ENCODE measurements around the gene SLA2.
"Not testable (repeated sequence)": the region's sequence is repeated elsewhere in the genome, so short reads cannot be mapped to it uniquely, and the experiment has no call there.

SLA2 gene

GRCh38 chr20:36608388-36608728, 37.6 kb downstream of the SLA2 start:
- DNase-seq (ENCODE audit: low read depth, low spot score), result not testable (repeated sequence)

GRCh38 chr20:36607586-36608387, 38.2 kb downstream of the SLA2 start:
- no peak for DNase-seq (ENCODE audit: low read depth, low spot score)

DNA sequence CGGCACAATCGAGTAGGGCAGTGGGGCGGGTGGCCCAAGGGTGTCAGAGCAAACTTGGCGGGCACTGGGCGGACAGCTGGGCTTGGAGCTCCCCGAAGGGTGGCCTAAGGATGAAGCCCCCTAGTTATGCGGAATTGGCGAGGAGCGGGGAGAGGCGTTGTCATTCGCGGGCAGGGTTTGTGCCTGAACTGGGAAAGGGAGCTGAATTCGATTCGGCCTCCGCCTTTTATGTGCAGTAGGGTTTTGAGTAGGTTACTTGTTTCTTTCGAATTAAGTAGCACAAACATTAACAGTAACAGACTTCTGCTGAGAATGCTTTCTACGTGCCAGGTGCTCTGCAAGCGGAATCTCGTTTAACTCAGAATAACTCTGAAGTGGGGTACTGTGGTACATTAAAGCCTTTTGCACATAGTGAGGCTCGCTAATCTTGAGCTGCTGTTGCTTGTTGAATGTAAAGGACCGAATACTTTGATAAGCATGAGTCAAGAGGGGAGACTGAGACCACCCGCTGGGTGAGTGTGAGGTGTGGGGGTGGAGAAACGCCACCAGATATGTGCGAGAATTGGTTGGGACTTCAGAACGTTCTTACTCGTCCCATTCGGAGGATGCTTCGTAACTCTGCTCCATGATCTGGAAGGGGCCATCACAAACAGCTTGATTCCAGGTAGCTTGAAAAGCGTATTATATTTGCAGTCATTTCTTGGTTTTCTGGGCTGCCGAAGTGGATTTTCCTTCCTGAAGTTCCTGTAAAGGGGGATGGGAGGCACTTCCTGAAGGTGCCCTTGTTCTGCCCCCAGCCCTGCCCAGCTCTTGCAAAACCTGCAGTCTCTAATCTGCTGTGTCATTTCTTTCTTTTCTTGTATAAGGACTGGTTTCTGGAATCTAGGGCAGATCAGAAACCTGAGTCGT, 39.6 kb downstream of the SLA2 start:
- DNase-seq (ENCODE audit: low read depth, low spot score), result no peak

DNA sequence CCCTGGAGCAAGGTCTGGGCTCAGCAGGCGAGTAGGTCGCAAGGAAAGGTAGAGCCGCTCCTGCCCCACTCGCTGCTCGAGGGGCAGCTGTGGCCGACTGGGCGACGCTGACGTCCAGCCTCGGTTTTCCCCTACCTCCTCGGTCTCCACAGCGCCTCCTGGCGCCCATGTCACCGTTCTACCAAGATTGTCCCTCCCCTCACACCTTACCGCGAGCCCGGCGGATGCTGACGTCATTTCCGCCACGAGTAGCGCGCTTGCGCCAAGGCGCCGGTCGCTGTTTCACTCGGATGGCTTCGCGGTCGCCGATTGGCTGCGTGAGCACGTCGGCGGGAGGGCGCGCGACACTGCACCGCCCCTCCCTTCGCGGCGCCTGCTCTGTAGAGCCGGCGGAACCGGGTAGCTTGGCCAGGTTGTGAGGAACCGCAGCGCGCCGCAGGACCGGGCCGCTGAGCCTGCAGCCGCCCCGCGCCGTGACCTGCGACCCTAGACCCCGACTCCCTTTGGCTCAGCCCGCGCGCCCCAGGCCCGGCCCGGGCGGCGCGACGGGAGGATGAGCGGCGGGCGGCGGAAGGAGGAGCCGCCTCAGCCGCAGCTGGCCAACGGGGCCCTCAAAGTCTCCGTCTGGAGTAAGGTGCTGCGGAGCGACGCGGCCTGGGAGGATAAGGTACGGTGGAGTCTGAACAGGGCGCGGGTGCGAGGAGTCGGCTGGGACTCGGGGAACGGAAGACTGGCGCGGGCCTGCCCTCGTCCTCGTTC, 40.4 kb downstream of the SLA2 start, which contains the start of gene RAB5IF:
RAB5IF (plus strand) TSS at position 381 of the 759 bp plus-strand sequence; CDS start at position 554, 173 bp downstream.
- peak; percentile 99 for DNase-seq (ENCODE audit: low read depth, low spot score)

GRCh38 chr20:36604952-36605398, 41.0 kb downstream of the SLA2 start:
- no peak for DNase-seq (ENCODE audit: low read depth, low spot score)

GRCh38 chr20:36601540-36601939, 44.5 kb downstream of the SLA2 start:
- no peak for DNase-seq (ENCODE audit: low read depth, low spot score)

DNA sequence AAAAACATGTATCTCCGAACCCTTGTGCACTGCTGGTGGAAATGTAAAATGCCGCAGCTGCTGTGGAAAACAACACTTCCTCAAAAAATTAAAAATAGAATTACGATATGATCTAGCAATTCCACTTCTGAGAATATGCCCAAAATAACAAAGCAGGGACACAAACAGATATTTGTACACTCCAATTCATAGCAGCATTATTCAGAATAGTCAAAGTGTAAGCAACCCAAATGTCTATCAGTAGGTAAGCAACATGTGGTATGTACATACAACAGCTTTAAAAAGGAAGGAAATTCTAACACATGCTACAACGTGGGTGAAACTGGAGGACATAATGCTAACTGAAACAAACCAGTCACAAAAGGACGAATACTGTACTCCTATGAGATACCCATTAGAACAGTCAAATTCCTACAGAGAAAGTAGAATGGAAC, 46.1 kb downstream of the SLA2 start:
- no peak for DNase-seq (ENCODE audit: low read depth, low spot score)

- no peak for DNase-seq (ENCODE audit: low read depth, low spot score)
Observed at GRCh38 chr20:36593347-36593929, 52.6 kb downstream of the SLA2 start.

GRCh38 chr20:36591854-36592641, 53.9 kb downstream of the SLA2 start:
- no peak for DNase-seq (ENCODE audit: low read depth, low spot score)

DNA sequence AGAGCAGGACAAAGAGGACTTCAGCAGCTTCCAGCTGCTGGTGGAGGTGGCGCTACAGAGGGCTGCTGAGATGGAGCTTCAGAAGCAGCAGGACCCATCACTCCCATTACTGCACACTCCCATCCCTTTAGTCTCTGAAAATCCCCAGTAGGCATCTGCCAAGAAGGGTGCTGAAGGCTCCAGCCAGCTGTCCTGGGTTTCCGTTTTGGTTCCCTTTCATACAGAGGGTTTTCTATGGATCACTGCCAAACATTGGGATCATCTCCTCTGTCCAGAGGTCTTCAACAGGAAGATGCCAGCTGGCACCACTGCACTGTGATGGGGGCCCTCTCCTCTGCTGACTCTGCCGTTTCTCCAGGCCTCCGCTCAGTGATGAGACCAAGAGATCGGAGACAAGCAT, 54.7 kb downstream of the SLA2 start:
- no peak for DNase-seq (ENCODE audit: low read depth, low spot score)

- DNase-seq (ENCODE audit: low read depth, low spot score), result no peak
Observed at GRCh38 chr20:36587388-36588070, 58.5 kb downstream of the SLA2 start.

- no peak for DNase-seq (ENCODE audit: low read depth, low spot score)
Observed at GRCh38 chr20:36585410-36586125, 60.4 kb downstream of the SLA2 start.

GRCh38 chr20:36584018-36584481, 61.9 kb downstream of the SLA2 start:
- no peak for DNase-seq (ENCODE audit: low read depth, low spot score)

GRCh38 chr20:36582821-36583220, 63.2 kb downstream of the SLA2 start:
- DNase-seq (ENCODE audit: low read depth, low spot score), result no peak

DNA sequence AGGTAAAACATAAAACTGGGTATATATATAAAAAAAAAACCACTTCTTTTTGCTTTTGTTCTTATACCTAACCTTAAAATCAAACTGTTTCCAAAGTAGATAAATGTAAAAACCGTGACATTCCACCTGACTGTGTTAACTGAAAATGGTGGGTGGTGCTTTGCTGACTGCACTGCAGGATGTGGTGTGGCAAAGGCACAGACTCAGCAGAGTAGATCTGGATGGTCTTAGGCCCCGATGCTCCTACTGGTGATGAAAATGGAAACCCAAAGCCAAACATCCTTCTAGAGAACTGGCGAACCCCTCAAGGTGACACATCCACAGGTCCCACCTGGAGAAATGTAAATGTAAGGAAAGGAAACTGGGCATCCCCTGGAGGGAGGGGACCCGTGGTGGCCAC, 63.7 kb downstream of the SLA2 start:
- DNase-seq (ENCODE audit: low read depth, low spot score), result no peak

- DNase-seq (ENCODE audit: low read depth, low spot score), result no peak
Observed at GRCh38 chr20:36579996-36580545, 65.9 kb downstream of the SLA2 start.

- DNase-seq (ENCODE audit: low read depth, low spot score), result no peak
Observed at GRCh38 chr20:36578356-36579041, 67.5 kb downstream of the SLA2 start.

GRCh38 chr20:36576081-36576445, 69.9 kb downstream of the SLA2 start:
- no peak for DNase-seq (ENCODE audit: low read depth, low spot score)
